ENCODE data around the gene CRYBG1.

DNA sequence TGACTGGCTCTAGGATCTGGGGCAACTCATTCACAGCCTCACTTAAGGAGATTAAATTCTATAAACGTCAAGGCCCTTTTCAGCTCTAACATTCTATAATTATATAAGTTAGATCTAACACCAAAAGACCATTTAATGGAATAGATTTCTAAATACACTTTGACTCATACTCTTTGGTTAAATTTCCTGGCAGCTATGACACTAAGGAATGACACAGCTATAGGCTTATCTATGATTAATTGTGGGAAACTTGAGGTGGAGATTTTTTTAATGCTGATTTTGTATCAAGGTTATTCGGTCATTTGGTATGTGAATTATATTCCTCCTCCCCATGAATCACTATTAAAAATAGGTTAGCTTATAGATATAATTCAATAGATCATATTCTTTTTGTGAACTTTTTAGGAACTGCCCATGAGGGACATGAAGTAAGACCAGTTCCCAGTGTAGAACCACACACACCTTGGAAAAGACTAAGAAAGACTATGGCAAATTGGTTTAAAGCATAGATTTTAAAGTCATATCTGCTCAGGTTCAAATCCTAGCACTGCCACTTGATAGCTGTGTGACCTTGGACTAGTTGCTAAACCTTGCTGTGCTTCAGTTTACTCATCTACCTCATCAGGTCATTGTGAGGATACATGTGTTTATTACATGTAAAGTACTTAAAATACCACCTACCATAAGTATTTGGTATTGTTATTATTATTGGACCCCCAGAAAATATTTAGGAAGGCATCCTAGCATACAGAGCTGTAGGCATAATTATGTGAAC lies 116.0 kb downstream of the CRYBG1 start:
- TF ChIP-seq, protein P1, sequence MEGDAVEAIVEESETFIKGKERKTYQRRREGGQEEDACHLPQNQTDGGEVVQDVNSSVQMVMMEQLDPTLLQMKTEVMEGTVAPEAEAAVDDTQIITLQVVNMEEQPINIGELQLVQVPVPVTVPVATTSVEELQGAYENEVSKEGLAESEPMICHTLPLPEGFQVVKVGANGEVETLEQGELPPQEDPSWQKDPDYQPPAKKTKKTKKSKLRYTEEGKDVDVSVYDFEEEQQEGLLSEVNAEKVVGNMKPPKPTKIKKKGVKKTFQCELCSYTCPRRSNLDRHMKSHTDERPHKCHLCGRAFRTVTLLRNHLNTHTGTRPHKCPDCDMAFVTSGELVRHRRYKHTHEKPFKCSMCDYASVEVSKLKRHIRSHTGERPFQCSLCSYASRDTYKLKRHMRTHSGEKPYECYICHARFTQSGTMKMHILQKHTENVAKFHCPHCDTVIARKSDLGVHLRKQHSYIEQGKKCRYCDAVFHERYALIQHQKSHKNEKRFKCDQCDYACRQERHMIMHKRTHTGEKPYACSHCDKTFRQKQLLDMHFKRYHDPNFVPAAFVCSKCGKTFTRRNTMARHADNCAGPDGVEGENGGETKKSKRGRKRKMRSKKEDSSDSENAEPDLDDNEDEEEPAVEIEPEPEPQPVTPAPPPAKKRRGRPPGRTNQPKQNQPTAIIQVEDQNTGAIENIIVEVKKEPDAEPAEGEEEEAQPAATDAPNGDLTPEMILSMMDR (IDR thresholded peaks at IDR 0.05; ENCODE audit: poor library complexity): no peak
- TF ChIP-seq EZH2 (IDR thresholded peaks at IDR 0.05; ENCODE audit: borderline replicate concordance): no peak
- no peak for TF ChIP-seq EZH2phosphoT487 (IDR thresholded peaks at IDR 0.05; ENCODE audit: low read depth, severe bottlenecking, unreplicated experiment)
